ENCODE measurements around the gene LLGL2.

The LLGL2 gene

GRCh38 chr17:75588596-75589011, 63.1 kb downstream of the LLGL2 start:
- DNase-seq (ENCODE audit: low read depth in 2 of 2) = no peak
- peak overlapping the region; percentile 21 for H3K4me3 ChIP-seq (replicated peaks in 1 of 2; ENCODE audit: low read depth in 2 of 2, low read length in 2 of 2)
- no peak for TF ChIP-seq CTCF (IDR thresholded peaks at IDR 0.05; ENCODE audit: low read depth, low read length)

GRCh38 chr17:75589012-75589918, 63.8 kb downstream of the LLGL2 start:
- peak overlapping the region; percentile 51 to 55 for H3K4me3 ChIP-seq (replicated peaks in 1 of 2; ENCODE audit: low read depth in 2 of 2, low read length in 2 of 2)
- peak; percentile 78 to 89 for DNase-seq (ENCODE audit: low read depth in 2 of 2)
- no peak for TF ChIP-seq CTCF (IDR thresholded peaks at IDR 0.05; ENCODE audit: low read depth, low read length)

GRCh38 chr17:75589919-75590303, 64.4 kb downstream of the LLGL2 start:
- no peak for DNase-seq (ENCODE audit: low read depth in 2 of 2)
- H3K4me3 ChIP-seq (replicated peaks in 1 of 2; ENCODE audit: low read depth in 2 of 2, low read length in 2 of 2) = peak overlapping the region in 1 of 2 donors; percentile 51
- TF ChIP-seq CTCF (IDR thresholded peaks at IDR 0.05; ENCODE audit: low read depth, low read length) = no peak

DNA sequence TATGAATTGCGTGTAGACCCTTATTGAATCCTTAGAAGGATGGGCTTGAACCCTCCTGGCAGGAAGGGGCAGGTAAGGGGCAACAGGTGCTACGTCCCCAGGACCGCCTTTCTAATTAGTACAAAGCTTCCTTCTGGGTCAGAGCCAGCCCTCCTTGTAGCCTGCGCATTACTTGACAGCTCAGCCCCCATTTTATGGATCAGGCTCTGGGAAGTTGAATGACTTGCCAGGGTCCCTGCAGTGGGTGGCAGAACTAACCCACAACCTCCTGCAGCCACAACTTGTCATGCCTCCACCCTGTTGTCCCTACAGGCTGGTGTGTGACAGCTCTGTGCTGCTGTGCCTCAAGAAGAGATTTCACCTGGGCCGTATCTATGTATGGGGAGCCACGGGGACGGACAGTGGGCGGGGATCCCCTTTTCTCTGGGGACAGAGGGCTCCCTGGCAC, 64.8 kb downstream of the LLGL2 start:
- H3K4me3 ChIP-seq (replicated peaks in 1 of 2; ENCODE audit: low read depth in 2 of 2, low read length in 2 of 2) = no peak overlapping the region
- no peak for DNase-seq (ENCODE audit: low read depth in 2 of 2)

DNA sequence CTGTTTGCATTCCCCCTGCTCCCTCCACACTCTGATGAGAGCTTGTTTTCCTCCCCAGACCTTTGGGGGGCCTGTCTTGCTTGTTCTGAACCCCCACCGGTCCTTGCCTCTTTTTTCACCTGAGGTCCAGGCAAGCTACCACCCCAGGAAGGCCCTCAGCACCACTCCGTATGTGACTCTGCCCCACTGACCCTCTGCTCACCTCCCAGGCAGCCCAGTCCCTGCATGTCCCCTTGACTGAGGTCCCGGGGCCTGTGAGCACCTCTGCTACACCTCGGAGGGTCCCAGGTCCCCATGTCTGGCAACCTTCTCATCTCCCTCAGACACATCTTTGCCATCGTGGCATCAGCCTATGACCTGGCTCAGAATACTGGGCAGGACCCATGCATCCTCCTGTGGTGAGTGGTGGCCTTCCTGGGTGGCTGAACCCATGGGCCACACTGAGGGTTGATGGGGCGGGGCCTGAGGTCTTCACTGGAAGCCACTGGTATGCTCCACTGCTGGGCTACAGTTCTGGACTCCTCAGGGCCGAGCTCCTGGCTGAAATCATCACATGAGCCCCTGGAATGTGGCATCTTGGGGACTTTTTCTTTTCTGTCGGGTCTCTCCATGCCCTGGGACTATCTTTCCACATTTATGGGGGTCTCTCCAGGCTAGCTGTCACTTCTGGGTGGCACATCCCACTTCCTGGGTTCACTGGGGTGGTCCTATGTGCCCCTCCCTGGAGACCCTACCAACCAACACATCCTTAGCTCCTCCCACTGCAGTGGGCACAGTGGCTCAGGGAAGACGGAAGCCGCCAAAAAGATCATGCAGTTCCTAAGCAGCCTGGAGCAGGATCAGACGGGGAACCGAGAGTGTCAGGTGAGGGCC, 65.6 kb downstream of the LLGL2 start:
- TF ChIP-seq CTCF (IDR thresholded peaks at IDR 0.05; ENCODE audit: low read depth, low read length) = no peak
- no peak overlapping the region for H3K4me3 ChIP-seq (replicated peaks in 1 of 2; ENCODE audit: low read depth in 2 of 2, low read length in 2 of 2)
- DNase-seq (ENCODE audit: low read depth in 2 of 2) = no peak

More for the DNA sequence above, 64.8 kb downstream of the LLGL2 start:
- no peak for TF ChIP-seq CTCF (IDR thresholded peaks at IDR 0.05; ENCODE audit: low read depth, low read length)

GRCh38 chr17:75591722-75592302, 66.3 kb downstream of the LLGL2 start:
- no peak overlapping the region for H3K4me3 ChIP-seq (replicated peaks in 1 of 2; ENCODE audit: low read depth in 2 of 2, low read length in 2 of 2)
- no peak for TF ChIP-seq CTCF (IDR thresholded peaks at IDR 0.05; ENCODE audit: low read depth, low read length)

More at GRCh38 chr17:75591722-75592302, 66.3 kb downstream of the LLGL2 start:
- DNase-seq (ENCODE audit: low read depth in 2 of 2) = no peak

All from cardiac fibroblast (primary cell).